ENCODE data around the gene CBFB.

DNA sequence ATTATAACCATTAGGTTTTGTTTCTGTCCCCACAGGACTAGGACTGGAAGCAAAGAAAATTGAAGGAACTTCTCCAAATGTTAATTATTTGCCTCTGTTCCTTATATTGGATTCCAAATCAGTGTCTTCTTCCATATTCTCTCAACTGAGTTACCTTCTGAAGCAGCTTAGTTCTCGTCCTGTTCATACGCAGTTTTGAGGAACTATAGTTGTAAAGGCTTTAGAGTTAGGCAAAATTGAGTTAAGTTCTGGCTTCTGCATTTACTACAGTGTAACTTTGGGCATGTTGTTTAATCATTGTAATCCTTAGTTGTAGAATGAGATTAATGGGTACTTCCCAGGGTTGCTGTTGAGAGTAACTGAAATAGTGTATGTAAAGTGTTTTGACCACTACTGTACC is 11.2 kb downstream of the CBFB start:
- TF ChIP-seq CTCF (IDR thresholded peaks at IDR 0.05) (no peak), POLR2A (IDR thresholded peaks at IDR 0.05) (no peak)

Data from lower leg skin (tissue), 3 donors.